HG02852 (cell line): ENCODE measurements around the gene SHROOM1.

ENCODE experiments used
- ATAC-seq: cut with Tn5 transposase; IDR thresholded peaks from one replicate; pipeline ENCODE4 v1.9.1; 2021; ENCODE audit warnings: mild to moderate bottlenecking, moderate library complexity; ENCODE audit not compliant: unreplicated experiment

Gene SHROOM1

DNA sequence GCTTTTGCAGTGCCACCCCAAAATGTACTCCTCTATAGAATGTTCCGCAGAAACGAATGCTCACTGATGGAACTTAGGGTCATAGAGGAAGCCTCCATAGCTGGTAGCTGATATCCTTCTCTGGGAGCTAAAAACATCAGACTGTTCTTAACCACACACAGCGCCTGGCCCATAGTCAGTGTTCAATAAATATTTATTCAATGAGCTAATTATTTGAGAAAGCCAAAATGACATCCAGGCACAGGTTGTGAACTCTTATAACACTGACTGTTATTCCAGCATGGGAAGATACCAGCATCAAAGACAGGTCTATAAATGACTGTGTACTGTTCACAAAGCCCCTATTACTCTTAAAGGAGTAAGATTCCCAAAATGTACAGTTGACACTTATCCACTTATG, 22.9 kb upstream of the SHROOM1 start:
- ATAC-seq, result no peak

DNA sequence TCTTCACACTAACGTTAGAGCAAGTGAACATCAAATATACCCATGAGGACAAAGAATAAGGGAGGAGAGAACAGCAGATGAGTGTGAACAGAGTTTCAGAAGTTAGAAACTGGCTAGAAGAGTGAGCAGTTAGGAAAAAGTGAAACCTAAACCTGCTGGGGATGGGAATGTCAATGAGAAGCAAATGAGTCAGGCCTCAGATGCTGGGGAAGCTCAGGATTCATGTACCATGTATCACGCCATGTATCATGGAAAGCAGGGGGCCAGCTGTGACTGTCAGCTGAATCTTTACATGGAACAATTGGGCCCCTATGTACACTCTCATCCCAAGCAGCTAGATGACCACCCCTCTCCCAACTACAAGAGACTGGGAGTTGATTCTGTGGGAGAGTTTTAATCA, 19.6 kb upstream of the SHROOM1 start:
- no peak for ATAC-seq

DNA sequence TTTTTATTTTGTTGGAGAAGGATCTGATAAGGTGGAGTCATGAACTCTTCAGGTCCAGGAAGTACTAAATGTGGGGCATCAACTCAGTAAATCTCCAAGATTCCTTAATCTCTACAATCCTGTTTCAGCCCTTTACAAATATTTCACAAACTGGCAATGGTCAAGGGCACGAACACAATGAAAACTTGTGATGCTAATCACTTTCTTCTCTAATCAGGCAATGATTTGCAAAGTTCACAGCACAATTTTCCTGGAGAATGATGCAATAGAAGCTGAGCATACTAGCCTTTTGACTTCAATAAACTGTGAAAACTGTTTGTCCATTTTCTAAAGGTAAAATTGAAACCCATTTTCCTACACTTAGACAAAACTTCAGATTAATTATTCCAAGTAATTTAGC, 18.9 kb upstream of the SHROOM1 start:
- ATAC-seq, result no peak

DNA sequence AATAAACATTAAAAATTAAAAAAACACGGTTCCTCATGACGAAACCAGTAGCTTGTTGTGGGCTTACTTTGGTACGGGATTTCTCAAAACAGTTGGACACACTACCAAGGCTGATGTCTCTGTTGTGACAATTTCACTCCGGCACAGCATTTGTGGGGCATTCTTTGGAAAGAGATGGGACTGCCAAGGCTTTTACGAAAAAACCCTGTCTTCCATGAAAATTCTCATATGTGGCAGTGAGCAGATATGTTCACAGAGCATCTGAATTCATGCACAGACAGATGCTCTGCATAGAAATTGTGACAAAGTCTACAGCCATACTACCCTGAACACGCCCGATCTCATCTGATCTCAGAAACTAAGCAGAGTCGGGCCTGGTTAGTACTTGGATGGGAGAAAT, 17.8 kb upstream of the SHROOM1 start:
- no peak for ATAC-seq

DNA sequence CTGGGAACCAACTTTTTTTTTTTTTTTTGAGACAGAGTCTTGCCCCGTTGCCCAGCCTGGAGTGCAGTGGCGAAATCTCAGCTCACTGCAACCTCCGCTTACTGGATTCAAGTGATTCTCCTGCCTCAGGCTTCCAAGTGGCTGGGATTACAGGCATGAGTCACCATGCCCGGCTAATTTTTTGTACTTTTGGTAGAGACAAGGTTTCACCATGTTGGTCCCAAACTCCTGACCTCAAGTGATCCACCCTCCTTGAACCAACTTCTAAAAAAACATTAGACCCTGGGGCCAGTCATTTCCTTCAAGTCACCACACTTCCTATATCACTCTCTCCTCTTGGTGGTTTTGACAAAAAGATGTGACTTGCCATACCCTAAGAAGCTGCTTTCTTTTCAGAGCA, 10.9 kb upstream of the SHROOM1 start:
- ATAC-seq, result no peak

DNA sequence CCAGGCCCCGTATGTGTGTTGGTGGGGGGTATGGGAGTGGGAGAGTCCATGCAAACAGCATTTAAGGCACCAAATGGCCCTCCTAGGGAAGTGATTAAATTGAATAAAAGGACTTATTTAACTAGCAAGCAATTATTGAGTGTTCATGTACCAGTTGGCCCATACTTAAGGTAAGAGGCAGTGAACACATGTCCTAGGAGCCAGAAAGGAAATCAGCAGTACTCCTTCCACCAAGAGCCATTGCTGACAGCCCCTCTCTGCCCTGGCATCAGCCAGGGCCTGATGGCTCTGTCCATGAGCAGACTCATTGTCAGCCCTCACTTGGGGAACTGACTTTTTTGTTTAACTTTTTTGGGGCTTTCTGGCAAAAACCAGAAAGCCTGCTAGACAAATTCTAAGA, 10.4 kb upstream of the SHROOM1 start:
- no peak for ATAC-seq

DNA sequence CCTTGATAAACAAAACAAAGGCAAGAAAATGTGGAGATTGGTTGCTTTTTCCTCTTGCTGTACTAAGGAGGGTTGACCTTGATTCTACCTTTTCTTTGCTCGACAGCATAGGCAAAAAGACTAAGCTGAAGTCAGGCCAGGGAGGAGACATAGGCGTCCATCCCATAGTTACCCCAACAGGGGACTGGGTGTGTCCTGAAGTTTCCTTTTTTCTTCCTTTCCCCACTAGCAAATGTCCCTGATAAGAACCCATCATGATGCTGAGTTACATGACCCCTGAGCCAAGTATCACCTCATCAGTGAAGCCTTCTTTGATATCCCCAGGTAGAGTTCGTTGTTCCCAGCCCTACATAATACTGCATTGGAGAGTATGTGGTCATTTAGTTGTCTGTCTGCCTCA, 9.9 kb upstream of the SHROOM1 start:
- ATAC-seq, result no peak

DNA sequence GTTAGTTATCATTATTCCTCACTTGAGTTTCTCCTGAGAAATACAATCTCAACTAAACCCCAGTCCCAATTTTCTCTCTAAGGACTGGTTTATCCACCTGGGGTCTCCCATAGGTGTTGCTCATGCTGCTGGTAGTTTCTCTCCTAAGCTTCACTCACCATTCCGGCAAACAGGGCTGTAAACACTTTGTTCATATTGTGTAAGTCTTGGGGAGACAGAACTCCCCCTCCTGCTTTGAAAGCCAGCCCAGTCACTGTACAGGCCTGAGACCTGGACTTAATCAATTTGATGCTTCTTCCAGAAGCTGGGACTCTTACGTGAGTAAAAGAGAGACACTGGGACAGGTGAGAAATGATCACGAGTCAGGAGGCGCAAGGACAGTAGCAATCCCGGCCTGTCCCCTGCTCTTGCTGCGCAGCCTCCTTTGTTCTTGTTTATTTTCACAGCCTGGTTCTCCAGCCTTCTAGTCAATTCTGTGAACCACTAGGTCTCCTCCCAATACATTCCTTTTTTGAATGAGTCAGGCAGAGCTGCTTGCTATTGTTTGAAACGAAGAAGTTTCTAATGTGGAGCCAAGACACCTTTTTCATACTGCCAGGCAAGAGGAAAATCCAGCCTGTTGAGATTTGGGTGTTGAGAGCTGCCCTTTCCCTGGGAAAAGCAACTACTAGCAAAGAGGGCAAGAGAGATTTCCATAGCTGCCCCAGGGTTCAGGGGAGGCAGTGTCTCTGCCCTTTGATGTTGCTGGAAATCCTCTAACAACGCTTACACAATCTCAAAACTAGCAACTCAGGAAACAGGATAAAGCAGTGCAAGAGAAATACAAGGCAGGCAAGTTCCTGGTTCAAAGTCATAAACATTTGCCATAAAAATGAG, 9.2 kb upstream of the SHROOM1 start:
- no peak for ATAC-seq

DNA sequence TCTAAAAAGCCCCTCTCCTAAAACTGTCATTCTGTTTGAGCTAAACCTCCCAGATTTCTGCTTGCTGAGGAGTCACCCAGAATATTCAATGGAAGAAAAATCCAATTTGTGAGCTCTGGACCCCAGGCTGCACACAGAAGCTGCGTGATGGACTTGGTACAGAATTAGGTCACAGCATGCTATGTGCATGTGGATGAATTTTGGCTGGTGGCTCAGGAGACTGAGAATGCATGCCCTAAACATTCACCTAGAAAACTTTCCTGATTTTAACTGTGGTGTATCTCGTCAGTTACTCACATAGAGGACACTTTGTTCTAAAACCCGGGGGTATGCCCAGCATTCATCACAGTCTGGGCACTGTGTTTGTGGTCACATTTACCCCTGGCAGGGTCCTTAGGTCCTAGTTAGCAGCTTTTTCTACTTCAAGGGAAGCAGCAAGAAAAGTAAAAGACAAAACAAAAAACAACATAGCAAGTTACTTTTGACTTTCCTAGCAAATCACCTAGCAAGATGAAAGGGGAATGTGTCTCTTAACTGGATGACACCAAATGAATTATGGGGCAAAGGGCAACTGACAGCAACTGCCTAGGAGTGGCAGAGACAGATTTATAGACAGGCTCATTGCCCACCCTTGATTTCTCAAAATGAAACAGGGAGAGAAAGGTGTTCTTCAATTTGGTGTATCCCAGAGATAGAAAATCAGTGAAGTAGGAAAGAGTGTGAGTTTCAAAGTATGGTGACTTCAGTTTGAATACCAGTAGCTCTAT, 8.3 kb upstream of the SHROOM1 start:
- no peak for ATAC-seq

DNA sequence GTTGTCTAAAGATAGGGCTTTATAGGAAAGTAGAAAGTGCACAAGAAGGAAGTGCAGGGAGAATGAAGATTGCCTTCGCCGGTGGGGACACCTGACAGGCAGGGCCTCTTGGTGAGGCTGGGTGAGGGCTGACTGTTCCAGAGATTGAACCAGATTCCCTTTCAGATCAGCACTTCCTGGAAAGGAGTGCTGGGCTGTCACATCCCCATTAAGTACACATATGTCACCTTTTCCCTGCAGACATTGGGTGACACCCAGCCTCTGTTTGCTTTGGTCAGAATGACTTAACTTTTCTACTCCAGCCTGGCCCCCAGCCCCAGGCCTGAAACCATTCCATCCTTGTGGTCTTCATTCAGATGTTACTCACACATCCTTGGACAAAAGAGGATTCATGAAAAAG, 7.4 kb upstream of the SHROOM1 start:
- no peak for ATAC-seq

DNA sequence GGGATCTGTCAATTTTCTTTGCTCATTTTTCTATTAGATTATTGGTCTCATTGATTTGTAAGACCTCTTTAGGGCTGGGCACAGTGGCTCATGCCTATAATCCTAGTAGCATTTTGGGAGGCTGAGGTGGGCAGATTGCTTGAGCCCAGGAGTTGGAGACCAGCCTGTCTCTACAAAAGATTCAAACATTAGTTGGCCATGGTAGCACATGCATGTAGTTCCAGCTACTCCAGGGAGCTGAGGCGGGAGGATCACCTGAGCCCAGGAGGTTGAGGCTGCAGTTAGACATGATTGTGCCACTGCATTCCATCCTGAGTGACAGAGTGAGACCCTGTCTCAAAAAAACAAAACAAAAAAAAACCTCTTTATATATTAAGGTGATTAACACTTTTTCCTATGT, 6.4 kb upstream of the SHROOM1 start:
- ATAC-seq, result no peak

DNA sequence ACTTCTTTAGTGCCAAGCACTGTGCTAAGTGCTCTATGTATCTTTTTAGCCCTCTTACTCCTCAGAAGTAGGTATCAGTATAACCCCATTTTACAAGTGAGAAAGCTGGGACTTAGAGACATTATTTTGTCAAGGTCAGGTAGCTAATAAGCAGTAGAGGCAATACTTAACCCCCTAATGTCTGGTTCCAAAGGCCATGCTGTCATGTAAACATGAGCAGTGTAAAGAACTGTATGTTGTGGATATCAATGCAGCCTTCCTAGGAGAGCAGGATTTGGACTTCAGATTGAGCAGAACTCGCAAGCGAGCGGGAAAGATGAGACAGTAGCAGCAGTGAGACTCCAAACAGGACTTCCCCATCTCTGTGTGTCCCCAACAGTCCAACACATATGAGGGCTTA, 3.6 kb upstream of the SHROOM1 start:
- no peak for ATAC-seq

DNA sequence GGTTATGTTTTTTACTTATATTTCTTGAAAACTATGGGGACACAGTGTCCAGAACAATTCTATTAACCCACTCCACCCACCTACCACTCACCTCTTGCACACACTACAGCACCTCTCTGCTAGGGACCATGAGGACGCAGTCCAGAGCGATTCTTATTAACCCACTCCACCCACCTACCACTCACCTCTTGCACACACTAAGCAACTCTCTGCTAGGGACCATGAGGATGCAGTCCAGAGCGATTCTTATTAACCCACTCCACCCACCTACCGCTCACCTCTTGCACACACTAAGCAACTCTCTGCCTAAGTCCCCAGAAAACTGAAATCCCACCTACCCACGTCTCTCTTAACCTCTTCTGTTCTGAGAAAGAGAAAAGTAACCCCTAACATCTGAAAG, 2.2 kb upstream of the SHROOM1 start:
- ATAC-seq, result no peak

DNA sequence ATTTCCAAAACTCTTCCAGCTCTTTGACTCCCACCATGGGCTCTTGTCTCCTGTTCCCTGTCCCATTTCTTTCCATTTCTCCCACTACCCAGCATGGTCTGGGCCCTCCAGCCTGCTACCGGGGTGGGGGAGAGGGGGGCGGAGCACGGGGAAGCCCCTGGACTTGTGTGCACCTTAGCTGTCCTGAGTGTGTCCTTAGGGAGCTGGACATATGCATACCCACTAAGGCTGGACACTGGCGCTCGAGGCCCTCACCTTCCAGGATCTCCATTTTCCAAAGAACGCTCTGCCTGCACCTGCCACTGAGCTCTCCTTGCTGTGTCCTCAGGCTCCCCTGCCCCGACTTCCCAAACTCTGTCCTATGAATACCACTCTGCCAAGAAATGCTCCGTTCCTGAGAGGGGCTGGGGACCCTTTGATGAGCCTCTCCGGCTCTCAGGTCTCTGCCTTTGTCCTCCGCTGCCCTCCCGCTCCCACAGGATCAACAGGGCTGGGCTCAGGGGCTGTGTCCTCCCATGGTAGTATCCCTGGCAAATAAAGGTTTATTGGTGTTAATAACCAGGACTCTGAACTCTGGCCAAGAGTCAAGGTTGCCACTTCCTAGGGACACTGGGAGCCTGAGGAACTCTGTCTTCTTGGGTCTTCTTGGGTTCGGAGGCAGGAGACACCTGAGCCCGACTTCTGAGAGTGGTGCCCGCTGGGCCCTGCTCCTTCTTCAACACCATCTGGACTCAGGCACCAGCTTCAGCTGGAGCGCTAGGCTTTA, 831 bp upstream of the SHROOM1 start:
- ATAC-seq, result no peak

DNA sequence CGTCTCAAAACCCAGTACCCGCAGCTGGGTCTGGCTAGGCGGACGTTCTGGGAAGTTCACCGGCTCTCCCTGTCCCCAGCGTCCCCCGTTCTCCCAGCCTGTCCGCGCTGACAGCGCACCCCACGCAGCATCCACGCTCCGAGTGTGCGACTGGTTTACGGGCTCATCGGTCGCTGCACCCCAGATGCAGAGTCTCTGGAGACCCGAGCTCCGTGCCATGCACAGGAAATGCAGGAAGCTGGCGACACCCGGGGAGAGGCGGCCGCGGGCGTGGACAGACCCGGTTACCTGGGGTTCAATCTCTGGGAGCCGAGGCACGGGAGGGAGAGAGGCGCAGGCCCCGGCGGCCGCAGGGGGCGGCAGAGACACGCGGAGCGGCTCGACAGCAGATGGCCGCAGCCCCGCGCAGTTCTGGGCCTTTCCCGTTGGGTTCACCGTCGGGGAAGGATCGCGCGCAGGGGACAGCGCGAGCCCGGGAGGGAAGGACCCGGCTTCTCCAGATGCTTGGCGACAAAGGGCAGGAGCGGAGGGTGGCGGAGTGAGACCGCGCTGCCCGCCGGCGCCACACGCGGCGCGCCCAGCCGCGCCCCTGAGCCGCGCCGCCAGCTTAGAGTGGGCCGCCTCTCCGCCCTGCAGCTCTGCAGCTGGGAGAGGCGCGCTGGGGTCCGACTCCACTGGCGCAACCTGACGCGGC, 558 bp downstream of the SHROOM1 start:
- peak; percentile 79 for ATAC-seq

DNA sequence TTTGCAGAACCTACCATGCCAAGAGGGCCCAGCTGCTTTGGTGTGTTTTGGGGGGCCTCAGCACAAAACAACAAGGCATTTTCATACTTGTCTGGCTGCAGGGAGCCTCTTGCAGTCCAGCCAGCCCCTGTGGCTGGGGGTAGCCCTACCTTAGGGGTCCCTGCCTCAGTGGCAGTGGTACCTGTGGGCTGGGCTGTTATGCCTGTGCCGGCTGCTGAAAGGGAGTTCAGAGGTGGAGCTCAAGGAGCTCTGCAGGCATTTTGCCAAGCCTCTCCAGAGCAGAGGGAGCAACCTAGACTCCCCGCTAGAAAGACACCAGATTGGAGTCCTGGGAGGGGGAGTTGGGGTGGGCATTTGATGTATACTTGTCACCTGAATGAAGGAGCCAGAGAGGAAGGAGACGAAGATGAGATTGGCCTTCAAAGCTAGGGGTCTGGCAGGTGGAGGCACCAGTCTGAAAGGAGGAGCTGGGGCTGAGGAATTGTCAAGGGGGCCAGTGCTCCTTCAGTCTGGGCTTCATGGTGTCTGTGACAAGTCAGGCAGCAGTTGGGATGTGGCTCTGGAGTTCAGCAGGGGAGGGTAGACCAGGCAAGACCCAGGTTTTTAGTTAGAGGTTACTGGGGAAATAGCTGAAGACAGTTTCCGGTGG, 1.5 kb downstream of the SHROOM1 start:
- no peak for ATAC-seq

DNA sequence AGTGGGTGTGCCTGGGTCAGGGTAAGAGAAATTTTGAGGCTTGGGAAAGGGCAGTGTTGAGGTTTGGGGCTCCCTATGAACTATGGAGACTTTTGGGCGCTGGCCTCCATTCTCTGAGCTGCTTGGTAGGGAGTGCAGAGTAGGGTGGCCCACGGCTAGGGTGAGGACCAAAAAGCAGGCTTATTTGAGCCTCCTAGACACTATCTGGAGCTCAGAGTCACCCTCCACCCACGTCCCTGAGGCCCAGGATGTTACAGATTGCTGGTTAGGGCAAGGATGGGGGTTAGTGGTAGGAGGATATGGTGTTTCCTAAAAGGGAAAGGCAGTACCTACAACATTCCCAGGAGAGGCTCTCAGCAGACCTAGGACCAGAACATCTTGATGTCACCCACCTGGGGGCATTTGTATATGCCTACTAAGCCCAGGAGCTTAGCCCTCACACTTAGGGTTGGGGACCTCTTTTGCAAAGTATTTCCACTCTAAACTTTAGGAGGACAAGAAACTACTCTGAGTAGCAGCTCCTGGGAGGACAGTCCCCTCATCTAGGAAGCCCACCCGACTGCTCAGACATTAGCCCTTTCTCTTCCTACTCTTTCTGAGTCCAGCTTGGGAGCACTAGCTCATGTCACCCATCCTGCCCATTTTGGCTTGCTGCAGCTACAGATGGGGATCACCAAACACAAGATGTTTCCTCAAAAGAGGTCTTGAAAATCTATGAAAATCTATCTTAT, 2.3 kb downstream of the SHROOM1 start:
- ATAC-seq, result no peak

DNA sequence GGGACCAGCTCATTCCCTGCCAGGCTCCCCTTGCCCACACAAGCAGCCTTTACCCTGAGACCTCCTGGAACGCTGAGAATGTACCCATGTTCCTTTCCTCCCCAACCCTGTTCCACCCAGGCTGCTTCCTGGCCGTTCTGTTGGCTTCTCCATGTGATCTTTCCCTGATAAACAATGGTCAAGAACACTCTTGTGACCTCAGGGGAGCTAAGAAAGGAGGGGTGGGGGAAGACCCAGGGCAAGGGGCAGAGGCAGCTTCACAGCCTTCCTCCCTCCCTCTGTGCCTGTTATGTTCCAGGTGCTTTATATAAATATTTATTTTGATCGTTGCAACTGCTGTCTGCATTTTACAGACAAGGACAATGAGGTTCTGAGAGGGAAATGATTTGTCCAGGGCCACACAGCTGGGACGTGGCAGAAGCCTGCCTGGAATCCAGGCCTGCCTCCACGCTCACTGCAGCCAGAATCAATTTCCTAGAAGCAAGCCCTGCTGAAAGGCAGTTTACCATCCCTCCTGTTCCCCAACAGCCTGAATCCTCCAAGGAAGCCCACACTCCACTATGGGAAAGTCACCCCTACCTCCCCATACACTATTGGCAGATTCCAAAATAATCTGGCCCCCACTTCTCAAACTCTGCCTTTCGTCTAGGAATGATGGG, 3.9 kb downstream of the SHROOM1 start:
- no peak for ATAC-seq

DNA sequence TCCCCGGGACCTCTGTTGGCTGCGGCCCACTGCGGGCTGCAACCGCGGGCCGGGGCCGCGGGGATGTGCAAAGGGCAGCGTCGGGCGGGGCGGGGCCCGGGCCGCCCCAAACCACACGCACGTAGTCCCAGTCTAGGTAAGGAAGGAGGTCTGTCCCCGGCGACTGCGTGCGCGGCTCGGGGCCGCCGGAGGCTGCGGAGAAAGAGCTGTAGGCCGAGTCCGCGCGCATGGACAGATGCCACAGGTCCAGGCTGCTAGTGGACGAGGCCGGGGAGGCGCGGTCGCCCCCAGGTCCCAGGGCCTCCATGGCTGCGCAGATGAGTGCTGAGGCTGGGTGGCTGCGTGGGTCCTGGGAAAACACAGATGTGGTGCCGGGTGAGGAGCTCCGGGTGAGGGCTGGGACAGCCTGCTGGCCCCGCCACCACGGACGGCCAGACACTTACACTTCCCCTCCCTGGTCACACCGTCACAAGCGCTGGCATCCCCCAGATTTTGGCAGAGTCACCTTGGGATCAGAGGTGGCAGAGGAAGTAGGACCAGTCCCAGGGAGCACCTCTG, 4.5 kb downstream of the SHROOM1 start:
- ATAC-seq, result no peak
